Measurements from ENCODE around the gene RNF44. TPM values are rescaled to one million over a fixed set of nuclear protein-coding genes. Genes with fewer than 3 reads are reported as not detected.
"Not testable (repeated sequence)": the region's sequence is repeated elsewhere in the genome, so short reads cannot be mapped to it uniquely, and the experiment has no call there.

Gene RNF44
- total and polyA plus RNA-seq, 2 donors: 8.1 to 25.8 TPM

DNA sequence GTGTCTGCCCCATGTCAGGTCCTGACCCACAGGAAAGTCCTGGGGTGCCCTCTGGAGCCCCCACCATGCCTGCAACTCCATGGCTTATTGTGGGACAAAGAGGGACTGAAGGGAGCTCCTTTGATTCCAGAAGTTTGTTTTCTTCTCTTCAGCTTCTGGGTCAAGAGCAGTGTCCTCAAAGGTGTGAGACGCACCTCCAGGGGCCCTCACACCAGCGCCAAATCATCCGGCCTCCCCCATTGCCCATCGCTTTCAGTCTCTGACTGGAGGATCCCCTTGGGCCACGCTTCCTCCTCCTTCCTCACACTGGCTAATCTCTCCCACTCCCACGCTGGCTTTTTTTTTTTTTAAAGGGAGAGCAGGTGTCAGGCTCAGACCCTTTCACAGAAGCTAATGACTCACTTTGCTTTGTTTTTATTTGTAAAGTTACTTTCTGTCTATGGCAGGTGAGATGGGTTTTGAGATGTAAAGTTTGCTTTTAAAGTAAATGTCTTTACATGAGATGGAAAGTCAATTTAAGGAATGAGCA is 28.6 kb upstream of the RNF44 start:
- WGBS: 55% methylated on average over 6 of the region's 6 CpGs

DNA sequence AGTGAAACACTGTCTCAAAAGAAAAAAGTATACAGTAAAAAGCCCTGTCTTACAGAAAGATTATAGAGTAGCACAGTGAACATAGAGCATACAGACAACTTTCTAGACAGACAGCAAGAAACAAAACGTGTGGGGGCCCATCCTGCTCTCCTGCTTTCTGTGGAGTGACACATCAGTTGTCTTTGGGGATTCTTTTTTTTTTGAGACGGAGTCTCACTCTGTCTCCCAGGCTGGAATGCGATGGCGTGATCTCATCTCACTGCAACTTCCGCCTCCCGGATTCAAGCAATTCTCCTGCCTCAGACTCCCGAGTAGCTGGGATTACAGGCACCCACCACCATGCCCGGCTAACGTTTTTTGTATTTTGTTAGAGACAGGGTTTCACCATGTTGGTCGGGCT is 26.8 kb upstream of the RNF44 start:
- DNase-seq (ENCODE audit: extremely low spot score): no peak
- 69% methylated on average over 10 of the region's 10 CpGs for WGBS
- H3K4me1 ChIP-seq (ENCODE audit: insufficient read depth): no peaks in the 10 kb centered on the region
- H3K4me3 ChIP-seq (ENCODE audit: low read depth, low read length): no peak overlapping the region
- H3K36me3 ChIP-seq (ENCODE audit: insufficient read depth): no peaks in the 10 kb centered on the region
- no peak overlapping the region for H3K27ac ChIP-seq (ENCODE audit: low read depth)

More for the DNA sequence above, 28.6 kb upstream of the RNF44 start:
- H3K4me1 ChIP-seq (ENCODE audit: insufficient read depth): no peaks in the 10 kb centered on the region
- no peak for DNase-seq (ENCODE audit: extremely low spot score)
- H3K4me3 ChIP-seq (ENCODE audit: low read depth, low read length): no peak overlapping the region
- no peaks in the 10 kb centered on the region for H3K36me3 ChIP-seq (ENCODE audit: insufficient read depth)
- no peak overlapping the region for H3K27ac ChIP-seq (ENCODE audit: low read depth)

GRCh38 chr5:176562189-176562588 is 25.0 kb upstream of the RNF44 start:
- H3K27ac ChIP-seq (ENCODE audit: low read depth): no peak overlapping the region
- DNase-seq (ENCODE audit: extremely low spot score): no peak
- 62% methylated on average over 10 of the region's 10 CpGs for WGBS
- H3K36me3 ChIP-seq (ENCODE audit: insufficient read depth): no peaks in the 10 kb centered on the region
- no peak overlapping the region for H3K4me3 ChIP-seq (ENCODE audit: low read depth, low read length)
- no peaks in the 10 kb centered on the region for H3K4me1 ChIP-seq (ENCODE audit: insufficient read depth)

- 89% methylated on average over 3 of the region's 3 CpGs for WGBS
- Histone ChIP-seq H3K4me1 (ENCODE audit: insufficient read depth) (no peaks in the 10 kb centered on the region), H3K36me3 (ENCODE audit: insufficient read depth) (no peaks in the 10 kb centered on the region), H3K27ac (ENCODE audit: low read depth) (no peak overlapping the region), H3K4me3 (ENCODE audit: low read depth, low read length) (no peak overlapping the region)
- no peak for DNase-seq (ENCODE audit: extremely low spot score)
These were observed 24.1 kb upstream of the RNF44 start for GRCh38 chr5:176561259-176561658.

- no peak for DNase-seq (ENCODE audit: extremely low spot score)
- H3K36me3 ChIP-seq (ENCODE audit: insufficient read depth): no peaks in the 10 kb centered on the region
- H3K27ac ChIP-seq (ENCODE audit: low read depth): no peak overlapping the region
- 73% methylated on average over 8 of the region's 8 CpGs for WGBS
- H3K4me1 ChIP-seq (ENCODE audit: insufficient read depth): no peaks in the 10 kb centered on the region
- no peak overlapping the region for H3K4me3 ChIP-seq (ENCODE audit: low read depth, low read length)
These were observed 23.2 kb upstream of the RNF44 start for GRCh38 chr5:176560364-176560763.

GRCh38 chr5:176559683-176560082 is 22.5 kb upstream of the RNF44 start:
- H3K27ac ChIP-seq (ENCODE audit: low read depth): no peak overlapping the region
- WGBS: 49% methylated on average over 5 of the region's 5 CpGs
- no peak for DNase-seq (ENCODE audit: extremely low spot score)
- H3K4me1 ChIP-seq (ENCODE audit: insufficient read depth): no peaks in the 10 kb centered on the region
- H3K36me3 ChIP-seq (ENCODE audit: insufficient read depth): no peaks in the 10 kb centered on the region
- no peak overlapping the region for H3K4me3 ChIP-seq (ENCODE audit: low read depth, low read length)

- WGBS: 96% methylated on average over 13 of the region's 13 CpGs
- H3K4me3 ChIP-seq (ENCODE audit: low read depth, low read length): no peak overlapping the region
- no peaks in the 10 kb centered on the region for H3K4me1 ChIP-seq (ENCODE audit: insufficient read depth)
- no peaks in the 10 kb centered on the region for H3K36me3 ChIP-seq (ENCODE audit: insufficient read depth)
- DNase-seq (ENCODE audit: extremely low spot score): no peak
- H3K27ac ChIP-seq (ENCODE audit: low read depth): no peak overlapping the region
These were observed 20.6 kb upstream of the RNF44 start for GRCh38 chr5:176557846-176558245.

- no peak overlapping the region for H3K4me3 ChIP-seq (ENCODE audit: low read depth, low read length)
- WGBS: 62% methylated on average over 18 of the region's 18 CpGs
These were observed 16.3 kb upstream of the RNF44 start for GRCh38 chr5:176553260-176554085.

GRCh38 chr5:176552332-176552869 is 15.2 kb upstream of the RNF44 start:
- DNase-seq (ENCODE audit: extremely low spot score): no peak
- H3K4me3 ChIP-seq (ENCODE audit: low read depth, low read length): no peak overlapping the region
- no peak overlapping the region for H3K27ac ChIP-seq (ENCODE audit: low read depth)
- no peaks in the 10 kb centered on the region for H3K4me1 ChIP-seq (ENCODE audit: insufficient read depth)
- H3K36me3 ChIP-seq (ENCODE audit: insufficient read depth): no peaks in the 10 kb centered on the region
- 76% methylated on average over 11 of the region's 11 CpGs for WGBS

More at GRCh38 chr5:176553260-176554085, 16.3 kb upstream of the RNF44 start:
- DNase-seq (ENCODE audit: extremely low spot score): no peak
- Histone ChIP-seq H3K27ac (ENCODE audit: low read depth) (no peak overlapping the region), H3K4me1 (ENCODE audit: insufficient read depth) (no peaks in the 10 kb centered on the region), H3K36me3 (ENCODE audit: insufficient read depth) (no peaks in the 10 kb centered on the region)

- not testable (repeated sequence) for H3K4me3 ChIP-seq (ENCODE audit: low read depth, low read length); H3K4me1 ChIP-seq (ENCODE audit: insufficient read depth); H3K36me3 ChIP-seq (ENCODE audit: insufficient read depth); DNase-seq (ENCODE audit: extremely low spot score); H3K27ac ChIP-seq (ENCODE audit: low read depth)
- WGBS: 90% methylated on average over 11 of the region's 11 CpGs
These were observed 13.7 kb upstream of the RNF44 start for GRCh38 chr5:176550937-176551336.

DNA sequence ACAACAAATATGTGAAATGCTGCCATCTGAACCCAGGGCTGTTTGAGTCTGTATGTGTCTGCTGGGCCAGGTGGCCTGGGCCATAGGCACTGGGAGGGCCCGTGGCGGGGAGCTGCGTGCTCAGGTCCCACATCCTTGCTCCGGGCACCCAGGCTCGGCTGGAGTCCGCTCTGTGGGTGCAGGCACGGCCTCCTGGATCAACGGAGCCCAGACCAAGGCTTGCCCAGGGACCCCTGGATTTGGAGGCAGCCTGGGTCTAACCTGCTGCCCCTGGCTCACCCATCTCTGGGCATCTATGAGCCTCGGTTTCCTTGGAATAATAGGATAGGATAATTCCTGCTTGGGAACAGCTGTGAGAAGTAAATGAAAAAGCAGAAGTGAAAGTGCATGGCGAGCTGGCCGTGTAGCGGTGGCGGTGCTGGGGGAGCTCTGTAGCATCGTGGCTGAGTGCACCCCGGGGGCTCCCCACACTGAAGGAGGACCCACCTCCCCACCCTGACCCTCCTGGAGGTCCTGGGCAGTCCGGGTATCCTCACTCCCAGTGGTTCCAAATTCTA is 13.2 kb upstream of the RNF44 start:
- Histone ChIP-seq H3K36me3 (ENCODE audit: insufficient read depth) (no peaks in the 10 kb centered on the region), H3K4me1 (ENCODE audit: insufficient read depth) (no peaks in the 10 kb centered on the region), H3K4me3 (ENCODE audit: low read depth, low read length) (no peak overlapping the region), H3K27ac (ENCODE audit: low read depth) (no peak overlapping the region)
- WGBS: 80% methylated on average over 16 of the region's 16 CpGs
- DNase-seq (ENCODE audit: extremely low spot score): no peak

DNA sequence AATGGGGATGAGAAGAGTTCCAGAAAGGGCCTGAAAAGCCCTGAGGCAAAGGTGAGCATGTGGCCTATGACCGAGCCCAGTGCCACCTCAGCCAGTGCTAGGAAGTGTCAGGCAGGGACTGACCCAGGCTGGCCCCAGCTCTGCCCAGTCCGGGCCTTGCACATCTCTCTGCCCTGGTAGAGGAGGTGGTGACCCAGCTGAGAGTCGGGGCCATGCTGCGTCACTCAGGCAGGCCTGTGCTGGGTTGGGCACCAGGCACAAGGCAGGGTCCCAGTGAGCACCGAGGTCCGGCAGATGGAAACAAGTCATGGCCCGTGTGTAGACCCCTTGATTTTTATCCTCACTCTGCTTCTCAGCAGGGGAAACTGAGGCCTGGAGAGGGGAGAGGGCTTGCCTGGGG is 12.7 kb upstream of the RNF44 start:
- DNase-seq (ENCODE audit: extremely low spot score): no peak
- WGBS: 86% methylated on average over 7 of the region's 7 CpGs
- Histone ChIP-seq H3K4me1 (ENCODE audit: insufficient read depth) (no peaks in the 10 kb centered on the region), H3K4me3 (ENCODE audit: low read depth, low read length) (no peak overlapping the region), H3K36me3 (ENCODE audit: insufficient read depth) (no peaks in the 10 kb centered on the region), H3K27ac (ENCODE audit: low read depth) (no peak overlapping the region)

DNA sequence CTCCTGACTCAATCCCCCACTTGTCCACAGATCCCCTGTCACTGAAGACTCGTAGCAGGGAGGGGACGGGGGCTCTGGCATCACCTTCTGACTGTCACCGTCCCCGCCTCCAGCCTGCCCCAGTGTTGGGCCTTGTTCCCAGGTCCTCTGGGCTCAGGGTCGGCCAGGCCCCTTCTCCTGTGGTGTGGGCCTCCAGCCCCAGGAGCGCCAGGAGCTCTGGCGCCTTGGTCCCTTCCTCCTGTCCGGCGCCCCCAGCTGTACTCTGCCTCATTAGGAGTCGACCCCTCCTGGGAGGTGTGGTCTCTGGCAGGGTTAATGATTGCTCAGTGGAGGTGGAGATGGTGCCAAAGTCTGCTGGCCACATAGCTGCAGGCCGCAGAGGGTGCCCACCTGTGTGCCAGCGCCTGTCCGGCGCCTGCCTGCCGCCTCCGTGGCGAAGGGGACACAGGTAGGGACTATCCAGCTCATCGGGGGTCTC is 11.8 kb upstream of the RNF44 start, which contains the start of gene CDHR2:
TSS of gene CDHR2 (plus strand) at position 376 of the 478 bp plus-strand sequence. CDS start 16,011 bp downstream, outside the sequence.
- no peak within 1 kb of the TSS for H3K27ac ChIP-seq (ENCODE audit: low read depth)
- H3K4me1 ChIP-seq (ENCODE audit: insufficient read depth): no peaks in the 10 kb centered on the region
- H3K36me3 ChIP-seq (ENCODE audit: insufficient read depth): no peaks in the 10 kb centered on the region
- no peak for DNase-seq (ENCODE audit: extremely low spot score)
- H3K4me3 ChIP-seq (ENCODE audit: low read depth, low read length): no peak within 1 kb of the TSS
- 69% methylated on average over 18 of the region's 18 CpGs for WGBS

GRCh38 chr5:176547802-176548201 is 10.6 kb upstream of the RNF44 start:
- Histone ChIP-seq H3K4me1 (ENCODE audit: insufficient read depth) (no peaks in the 10 kb centered on the region), H3K4me3 (ENCODE audit: low read depth, low read length) (no peak overlapping the region), H3K27ac (ENCODE audit: low read depth) (no peak overlapping the region), H3K36me3 (ENCODE audit: insufficient read depth) (no peaks in the 10 kb centered on the region)
- DNase-seq (ENCODE audit: extremely low spot score): no peak
- 64% methylated on average over 8 of the region's 8 CpGs for WGBS
